Fibroblast of skin of right quadriceps (primary cell): ENCODE measurements around the gene FZD1.
"Not testable (repeated sequence)": the region's sequence is repeated elsewhere in the genome, so short reads cannot be mapped to it uniquely, and the experiment has no call there.

Experiments used
- DNase-seq: peaks from one replicate; pipeline ENCODE4 v3.0.0-alpha.2; 2013

The FZD1 gene

DNA sequence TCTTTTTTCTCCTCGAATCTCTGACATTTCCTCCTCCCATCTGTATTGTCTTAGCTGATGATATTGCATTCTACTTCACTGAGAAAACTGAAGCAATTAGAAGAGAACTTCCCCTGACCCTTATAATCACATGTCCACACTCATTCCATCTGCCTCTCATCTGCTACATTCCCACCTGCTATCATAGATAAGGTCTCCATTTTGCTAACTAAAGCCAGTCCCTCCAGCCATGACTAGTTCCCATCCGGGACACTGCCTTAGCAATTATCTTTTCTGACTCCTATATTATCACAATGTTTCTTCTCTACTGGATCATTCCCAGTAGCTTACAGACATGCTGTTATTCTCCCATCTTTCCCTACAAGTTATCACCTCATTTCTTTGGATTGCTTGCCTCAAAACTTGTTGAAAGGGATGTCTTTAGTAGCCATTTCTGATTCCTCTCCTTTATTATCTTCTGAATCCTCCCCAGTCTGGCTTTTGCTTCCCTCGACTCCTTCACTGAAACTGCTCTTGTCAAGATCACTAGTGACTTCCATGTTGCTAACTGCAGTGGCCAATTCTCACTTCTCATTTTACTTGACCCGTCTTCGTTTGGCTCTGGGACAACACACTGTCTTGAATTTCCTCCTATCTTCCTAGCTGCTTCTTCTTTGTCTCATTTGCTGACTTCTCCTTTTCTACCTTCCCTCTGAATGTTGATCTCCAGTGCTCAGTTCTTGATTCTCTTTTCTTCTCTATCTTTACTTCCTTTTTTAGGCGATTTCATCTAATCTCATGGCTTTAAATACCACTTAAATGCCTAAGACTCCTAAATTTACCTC is 35.9 kb downstream of the FZD1 start:
- no peak for DNase-seq

- DNase-seq, result no peak
These were observed 38.6 kb downstream of the FZD1 start for GRCh38 chr7:91302794-91303193.

- no peak for DNase-seq
These were observed 42.0 kb downstream of the FZD1 start for GRCh38 chr7:91306266-91306665.

DNA sequence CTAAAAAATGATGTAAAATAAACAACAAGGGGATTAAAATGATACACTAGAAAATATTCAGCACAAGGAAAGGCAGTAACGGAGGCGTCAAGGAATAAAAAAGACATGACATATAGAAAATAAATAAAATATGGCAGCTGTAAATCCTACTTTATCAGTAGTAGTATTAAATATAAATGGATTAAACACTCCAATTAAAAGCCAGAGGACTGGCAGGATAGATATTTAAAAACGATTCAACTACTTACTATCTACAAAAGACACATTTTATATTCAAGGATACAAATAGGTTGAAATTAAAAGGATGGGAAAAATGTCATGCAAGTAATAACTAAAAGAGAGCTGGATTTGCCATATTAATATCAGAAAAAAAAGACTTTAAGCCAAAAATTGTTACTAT is 43.2 kb downstream of the FZD1 start:
- DNase-seq, result no peak

- DNase-seq, result not testable (repeated sequence)
These were observed 44.0 kb downstream of the FZD1 start for GRCh38 chr7:91308191-91308590.

GRCh38 chr7:91310830-91311460 is 46.7 kb downstream of the FZD1 start:
- peak; percentile 66 for DNase-seq

DNA sequence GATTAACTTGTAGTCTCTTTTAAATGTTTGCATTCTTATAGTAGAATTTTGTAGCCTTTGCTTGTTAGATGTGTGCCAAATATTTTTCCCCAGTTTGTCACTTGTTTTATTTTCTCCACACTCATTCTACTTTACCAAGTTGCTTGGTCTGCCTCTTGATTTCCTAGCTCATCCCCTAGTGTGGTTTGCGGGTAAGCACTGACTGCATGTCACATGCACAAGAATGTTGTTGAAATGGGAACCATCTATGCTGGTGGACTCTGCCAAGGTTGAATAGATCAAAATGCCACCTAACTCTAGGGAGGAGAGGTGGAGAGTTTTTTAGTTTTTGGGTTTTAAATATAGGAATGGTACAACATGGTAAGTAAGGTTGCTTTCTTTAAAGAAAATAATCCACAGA is 47.6 kb downstream of the FZD1 start:
- DNase-seq, result no peak

DNA sequence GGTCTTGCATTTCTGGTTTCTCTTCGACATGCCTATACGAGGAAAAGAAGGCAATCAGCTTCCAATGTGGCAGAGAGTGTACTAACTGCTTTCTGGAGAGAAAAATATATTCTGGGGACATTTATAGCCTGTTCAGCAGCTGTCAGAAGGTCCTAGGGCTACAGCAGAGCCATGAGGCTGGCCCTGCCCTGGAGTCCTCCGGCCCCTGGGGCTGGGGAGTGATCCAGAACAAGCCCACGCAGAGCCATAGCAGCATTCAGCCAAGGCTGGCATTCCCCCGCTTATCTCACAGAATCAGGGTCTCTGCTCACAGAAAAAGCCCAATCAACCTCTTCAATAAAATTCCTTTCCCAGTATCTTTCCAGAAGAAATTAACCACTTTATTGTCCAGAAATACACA is 48.9 kb downstream of the FZD1 start:
- DNase-seq, result no peak

- DNase-seq, result no peak
These were observed 50.5 kb downstream of the FZD1 start for GRCh38 chr7:91314591-91315323.

GRCh38 chr7:91316426-91316825 is 52.2 kb downstream of the FZD1 start:
- DNase-seq, result no peak

GRCh38 chr7:91319351-91319750 is 55.1 kb downstream of the FZD1 start:
- DNase-seq, result no peak

- no peak for DNase-seq
These were observed 56.3 kb downstream of the FZD1 start for GRCh38 chr7:91320366-91321078.
